Hepatocyte (in vitro differentiated cells): ENCODE data around the gene HECW1.

ENCODE experiments used
- EZH2 ChIP-seq: fragments of 200-600 bp; sonication (generic); IDR thresholded peaks from 2 replicates; pipeline ENCODE4 v1.6.1; 2016; ENCODE audit warnings: antibody characterized with exemption, mild to moderate bottlenecking, borderline replicate concordance
- EZH2phosphoT487 ChIP-seq: fragments of 200-600 bp; sonication (generic); IDR thresholded peaks from one replicate; pipeline ENCODE4 v1.6.1; 2018; ENCODE audit warnings: antibody characterized with exemption, mild to moderate bottlenecking, low read depth, moderate library complexity; ENCODE audit not compliant: unreplicated experiment, severe bottlenecking
- TF ChIP-seq, protein P1 (sequence below): fragments of 200-600 bp; sonication (generic); IDR thresholded peaks from 2 replicates; pipeline ENCODE4 v1.5.1; 2016; ENCODE audit warnings: antibody characterized with exemption, mild to moderate bottlenecking; ENCODE audit not compliant: poor library complexity

DNA sequence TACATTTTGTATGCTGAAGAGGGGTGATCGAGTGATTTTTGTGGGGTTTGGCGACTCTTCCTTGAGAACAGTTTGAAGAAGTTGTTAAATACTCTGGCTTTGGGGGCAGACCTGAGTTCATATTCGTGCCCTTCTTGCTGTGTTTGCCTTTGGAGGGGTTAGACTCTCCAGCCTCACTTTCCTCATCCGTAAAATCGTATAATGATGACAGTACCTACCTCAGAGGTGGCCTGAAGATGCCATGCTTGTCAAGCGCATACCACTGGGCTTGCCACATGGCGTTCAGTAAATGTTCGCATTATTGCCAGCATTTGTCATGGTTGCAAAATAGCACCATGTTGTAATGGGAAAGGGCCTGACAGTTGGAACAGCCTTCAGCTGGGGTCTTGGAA, 471.7 kb downstream of the HECW1 start:
- TF ChIP-seq, protein P1, sequence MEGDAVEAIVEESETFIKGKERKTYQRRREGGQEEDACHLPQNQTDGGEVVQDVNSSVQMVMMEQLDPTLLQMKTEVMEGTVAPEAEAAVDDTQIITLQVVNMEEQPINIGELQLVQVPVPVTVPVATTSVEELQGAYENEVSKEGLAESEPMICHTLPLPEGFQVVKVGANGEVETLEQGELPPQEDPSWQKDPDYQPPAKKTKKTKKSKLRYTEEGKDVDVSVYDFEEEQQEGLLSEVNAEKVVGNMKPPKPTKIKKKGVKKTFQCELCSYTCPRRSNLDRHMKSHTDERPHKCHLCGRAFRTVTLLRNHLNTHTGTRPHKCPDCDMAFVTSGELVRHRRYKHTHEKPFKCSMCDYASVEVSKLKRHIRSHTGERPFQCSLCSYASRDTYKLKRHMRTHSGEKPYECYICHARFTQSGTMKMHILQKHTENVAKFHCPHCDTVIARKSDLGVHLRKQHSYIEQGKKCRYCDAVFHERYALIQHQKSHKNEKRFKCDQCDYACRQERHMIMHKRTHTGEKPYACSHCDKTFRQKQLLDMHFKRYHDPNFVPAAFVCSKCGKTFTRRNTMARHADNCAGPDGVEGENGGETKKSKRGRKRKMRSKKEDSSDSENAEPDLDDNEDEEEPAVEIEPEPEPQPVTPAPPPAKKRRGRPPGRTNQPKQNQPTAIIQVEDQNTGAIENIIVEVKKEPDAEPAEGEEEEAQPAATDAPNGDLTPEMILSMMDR, result no peak
- TF ChIP-seq EZH2 (no peak), EZH2phosphoT487 (no peak)
